CD4-positive, alpha-beta T cell treated with Interleukin-10 for 1 hour (primary cell): ENCODE measurements around the gene IL17C.
"Not testable (repeated sequence)": the region's sequence is repeated elsewhere in the genome, so short reads cannot be mapped to it uniquely, and the experiment has no call there.

Experiments used
- DNase-seq: peaks from one replicate; pipeline ENCODE4 v3.0.0-alpha.2; 2020

IL17C gene, protein sequence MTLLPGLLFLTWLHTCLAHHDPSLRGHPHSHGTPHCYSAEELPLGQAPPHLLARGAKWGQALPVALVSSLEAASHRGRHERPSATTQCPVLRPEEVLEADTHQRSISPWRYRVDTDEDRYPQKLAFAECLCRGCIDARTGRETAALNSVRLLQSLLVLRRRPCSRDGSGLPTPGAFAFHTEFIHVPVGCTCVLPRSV

GRCh38 chr16:88638323-88639230, at the start of gene IL17C:
IL17C (plus strand) TSS chr16:88638572; CDS start chr16:88638642, 70 bp downstream.
- DNase-seq = peak; percentile 43

- DNase-seq = no peak
These were observed 49.6 kb upstream of the IL17C start for GRCh38 chr16:88588754-88589153.

GRCh38 chr16:88589441-88589840, 48.9 kb upstream of the IL17C start:
- DNase-seq = no peak

GRCh38 chr16:88591577-88592021, 46.8 kb upstream of the IL17C start:
- DNase-seq = no peak

- no peak for DNase-seq
These were observed 45.3 kb upstream of the IL17C start for GRCh38 chr16:88593061-88593460.

- DNase-seq = no peak
These were observed 44.9 kb upstream of the IL17C start for GRCh38 chr16:88593489-88593888.

DNA sequence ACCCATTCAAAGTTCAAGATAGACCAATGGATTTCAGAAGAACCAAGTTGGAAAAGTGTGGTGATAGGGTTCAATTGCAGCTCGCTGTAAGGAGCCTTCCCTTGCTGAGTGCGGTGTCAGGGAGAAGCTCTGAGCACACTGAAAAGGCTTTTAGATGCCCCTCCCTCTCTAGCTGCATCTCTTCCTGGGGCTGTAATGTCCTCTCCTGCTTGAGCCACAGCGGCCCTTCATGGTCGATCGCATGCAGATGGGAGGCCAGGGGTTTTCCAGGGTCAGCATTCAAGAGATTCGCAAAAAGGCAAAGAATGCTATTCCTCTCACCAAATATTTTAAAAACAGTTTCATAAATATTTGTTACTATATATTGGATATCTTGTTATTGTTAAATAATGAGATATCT, 44.5 kb upstream of the IL17C start:
- no peak for DNase-seq

- DNase-seq = no peak
These were observed 43.3 kb upstream of the IL17C start for GRCh38 chr16:88595101-88595500.

GRCh38 chr16:88595921-88596320, 42.5 kb upstream of the IL17C start:
- no peak for DNase-seq

DNA sequence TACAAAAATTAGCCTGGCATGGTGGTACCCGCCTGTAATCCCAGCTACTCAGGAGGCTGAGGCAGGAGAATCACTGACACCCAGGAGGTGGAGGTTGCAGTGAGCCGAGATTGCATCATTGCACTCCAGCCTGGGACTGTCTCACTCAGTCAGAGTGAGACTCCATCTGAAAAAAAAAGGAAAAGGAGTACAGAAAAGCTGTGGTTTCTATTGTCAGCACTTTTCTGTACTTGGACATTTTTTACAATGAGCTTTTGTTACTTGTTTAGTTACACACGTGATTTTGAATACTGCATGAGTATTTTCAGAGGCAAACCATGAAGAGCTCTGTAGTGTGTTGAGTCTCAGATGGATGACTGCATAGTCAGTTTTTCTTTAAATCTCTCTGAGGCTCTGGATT, 41.9 kb upstream of the IL17C start:
- DNase-seq = no peak

DNA sequence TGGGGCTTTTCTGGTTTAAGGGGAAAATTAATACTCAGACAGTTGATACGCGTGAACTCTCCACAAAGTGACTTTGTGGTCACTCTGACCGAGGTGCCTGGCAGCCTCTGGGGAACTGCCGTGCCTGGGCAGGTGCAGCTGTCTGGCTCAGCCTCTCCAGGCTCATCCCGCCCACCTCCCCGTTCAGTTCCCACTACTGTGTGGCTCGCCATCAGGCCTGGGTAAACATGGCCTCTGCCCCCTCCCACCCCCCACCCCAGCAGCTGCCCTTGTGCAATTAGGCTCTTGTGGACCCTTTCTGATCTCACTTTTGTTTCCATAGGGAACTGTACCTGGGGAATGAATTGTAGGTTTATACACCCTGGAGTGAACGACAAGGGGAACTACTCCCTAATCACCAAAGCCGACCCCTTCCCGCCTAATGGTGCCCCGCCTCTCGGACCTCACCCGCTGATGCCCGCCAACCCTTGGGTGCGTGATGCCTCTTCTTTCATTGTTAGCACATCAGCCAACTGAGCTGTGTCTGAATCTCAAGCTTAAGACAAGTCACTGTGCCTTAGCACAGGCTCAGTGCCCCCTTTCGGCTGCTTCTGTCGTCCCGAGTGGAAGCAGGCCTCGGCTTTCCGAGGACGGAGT, 40.4 kb upstream of the IL17C start:
- DNase-seq = no peak

DNA sequence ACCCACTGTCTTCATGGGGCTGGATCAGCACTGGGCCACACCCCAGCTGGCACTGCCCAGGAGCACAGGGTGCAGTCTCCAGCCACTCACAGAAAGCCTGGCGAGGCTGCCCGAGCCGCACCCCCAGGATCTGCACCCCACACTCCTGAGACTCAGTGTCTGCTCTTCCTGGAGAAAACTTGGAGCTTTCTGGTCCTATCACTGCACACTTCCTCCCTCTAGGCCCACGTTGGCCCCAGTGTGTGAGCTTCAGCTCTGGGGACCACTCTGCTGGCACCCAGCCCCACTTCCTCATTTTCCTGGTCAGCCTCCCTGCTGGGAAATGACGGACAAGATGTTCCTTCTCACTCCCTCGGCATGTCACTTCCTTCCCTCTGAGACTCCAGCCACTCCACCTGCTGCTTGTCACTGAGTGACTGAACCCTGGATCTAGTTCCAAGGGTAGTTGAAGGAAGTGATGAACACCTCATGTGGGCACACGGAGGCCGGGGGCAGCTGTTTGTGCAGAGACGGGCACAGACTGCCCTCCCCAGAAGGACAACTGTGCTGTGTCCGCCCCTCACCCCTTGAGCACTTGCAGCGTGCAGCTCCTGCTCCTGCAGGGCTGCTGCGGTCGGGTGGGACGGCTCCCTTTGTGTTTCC, 39.2 kb upstream of the IL17C start:
- peak; percentile 21 for DNase-seq

DNA sequence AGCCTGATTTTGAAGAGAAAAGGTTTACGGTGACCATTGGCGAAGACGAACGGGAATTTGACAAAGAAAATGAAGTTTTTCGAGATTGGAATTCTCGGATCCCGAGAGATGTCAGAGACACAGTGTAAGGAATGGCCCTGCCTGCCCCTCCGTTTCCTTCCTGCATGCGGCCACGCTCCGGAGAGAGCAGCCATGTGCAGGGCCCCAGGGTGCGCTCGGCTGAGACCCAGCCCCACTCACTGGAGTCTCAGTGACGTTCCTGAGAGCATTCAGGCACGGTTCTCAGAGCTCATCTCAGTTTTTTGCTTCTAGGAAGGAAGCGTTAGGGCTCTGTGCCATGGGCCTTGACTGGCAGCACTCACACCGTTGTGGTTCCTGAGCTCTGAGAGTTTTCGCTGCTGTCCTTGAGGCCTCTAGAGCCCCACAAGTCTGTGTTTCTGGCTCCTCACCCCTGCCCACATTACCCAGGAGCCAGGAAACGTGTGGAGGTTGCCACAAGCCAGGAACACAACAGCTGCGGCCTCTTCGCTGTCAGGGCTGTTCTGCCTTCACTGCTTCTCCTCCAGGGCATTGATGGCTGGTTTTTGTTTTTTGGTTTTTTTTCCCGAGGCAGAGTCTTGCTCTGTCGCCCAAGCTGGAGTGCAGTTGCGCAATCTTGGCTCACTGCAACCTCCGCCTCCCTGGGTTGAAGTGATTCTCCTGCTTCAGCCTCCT, 38.4 kb upstream of the IL17C start:
- DNase-seq = no peak

DNA sequence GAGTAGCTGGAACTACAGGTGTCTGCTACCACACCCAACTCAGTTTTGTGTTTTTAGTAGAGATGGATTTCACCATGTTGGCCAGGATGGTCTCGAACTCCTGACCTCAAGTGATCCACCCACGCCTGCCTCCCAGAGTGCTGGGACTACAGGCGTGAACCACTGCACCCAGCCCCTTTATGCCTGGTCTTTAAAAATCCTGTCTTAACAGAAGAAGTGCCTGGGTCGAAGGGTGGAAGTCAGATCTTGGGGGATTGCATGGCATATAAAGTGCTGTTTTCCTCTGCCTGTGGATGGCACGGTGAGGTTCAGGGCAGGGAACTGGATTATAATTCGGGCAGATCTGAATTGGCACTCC, 37.9 kb upstream of the IL17C start:
- no peak for DNase-seq

- DNase-seq = no peak
These were observed 36.9 kb upstream of the IL17C start for GRCh38 chr16:88601313-88602036.

DNA sequence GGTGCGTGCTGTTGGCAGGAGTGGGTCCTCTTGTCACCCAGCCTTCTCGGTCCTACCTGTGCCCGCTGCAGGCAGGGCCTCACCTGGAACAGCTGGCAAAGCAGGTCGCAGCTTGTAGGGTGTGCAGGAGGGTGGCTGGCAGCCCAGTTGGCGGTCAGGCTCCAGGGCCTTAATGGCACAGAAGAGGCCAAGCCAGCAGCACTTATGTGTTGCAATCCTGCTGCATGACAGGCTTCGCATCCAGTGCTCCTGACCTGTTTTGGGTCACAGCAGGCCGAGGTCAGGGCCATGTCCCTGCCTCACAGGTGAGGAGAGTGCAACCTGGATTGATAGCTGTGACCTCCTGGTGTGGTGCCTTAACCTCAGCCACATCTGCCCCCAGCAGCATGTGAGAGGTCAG, 36.3 kb upstream of the IL17C start:
- DNase-seq = no peak

GRCh38 chr16:88605186-88606147, 32.9 kb upstream of the IL17C start:
- DNase-seq = no peak

- no peak for DNase-seq
These were observed 32.1 kb upstream of the IL17C start for GRCh38 chr16:88606148-88606757.

GRCh38 chr16:88608076-88608475, 30.3 kb upstream of the IL17C start:
- no peak for DNase-seq

DNA sequence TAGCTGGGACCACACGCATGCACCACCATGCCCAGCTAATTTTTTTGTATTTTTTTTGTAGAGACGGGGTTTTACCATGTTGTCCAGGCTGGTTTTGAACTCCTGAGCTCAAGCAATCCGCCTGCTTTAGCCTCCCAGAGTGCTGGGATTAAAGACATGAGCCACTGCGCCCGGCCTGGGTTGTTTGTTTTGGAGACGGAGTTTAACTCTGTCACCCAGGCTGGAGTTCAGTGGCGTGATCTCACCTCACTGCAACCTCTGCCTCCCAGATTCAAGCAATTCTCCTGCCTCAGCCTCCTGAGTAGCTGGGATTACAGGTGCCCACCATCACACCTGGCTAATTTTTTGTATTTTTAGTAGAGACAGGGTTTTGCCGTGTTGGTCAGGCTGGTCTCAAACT, 28.9 kb upstream of the IL17C start:
- not testable (repeated sequence) for DNase-seq
